ENCODE data around the gene LMBRD1.
"Not testable (repeated sequence)": the region's sequence is repeated elsewhere in the genome, so short reads cannot be mapped to it uniquely, and the experiment has no call there.

The LMBRD1 gene

GRCh38 chr6:69732640-69733039 is 64.2 kb downstream of the LMBRD1 start:
- DNase-seq (ENCODE audit: low spot score), result no peak

- DNase-seq (ENCODE audit: low spot score), result no peak
These were observed 64.8 kb downstream of the LMBRD1 start for GRCh38 chr6:69732045-69732444.

- DNase-seq (ENCODE audit: low spot score), result no peak
These were observed 66.8 kb downstream of the LMBRD1 start for GRCh38 chr6:69729870-69730449.

- no peak for DNase-seq (ENCODE audit: low spot score)
These were observed 74.1 kb downstream of the LMBRD1 start for GRCh38 chr6:69722683-69723082.

GRCh38 chr6:69719602-69720193 is 77.1 kb downstream of the LMBRD1 start:
- no peak for DNase-seq (ENCODE audit: low spot score)

GRCh38 chr6:69706724-69707123 is 90.1 kb downstream of the LMBRD1 start:
- DNase-seq (ENCODE audit: low spot score), result no peak

GRCh38 chr6:69705954-69706353 is 90.9 kb downstream of the LMBRD1 start:
- no peak for DNase-seq (ENCODE audit: low spot score)

GRCh38 chr6:69704916-69705315 is 91.9 kb downstream of the LMBRD1 start:
- no peak for DNase-seq (ENCODE audit: low spot score)

GRCh38 chr6:69699655-69700054 is 97.2 kb downstream of the LMBRD1 start:
- no peak for DNase-seq (ENCODE audit: low spot score)

GRCh38 chr6:69696273-69696672 is 100.5 kb downstream of the LMBRD1 start:
- no peak for DNase-seq (ENCODE audit: low spot score)

- DNase-seq (ENCODE audit: low spot score), result no peak
These were observed 103.0 kb downstream of the LMBRD1 start for GRCh38 chr6:69693762-69694161.

- DNase-seq (ENCODE audit: low spot score), result no peak
These were observed 105.8 kb downstream of the LMBRD1 start for GRCh38 chr6:69690986-69691385.

- no peak for DNase-seq (ENCODE audit: low spot score)
These were observed 116.5 kb downstream of the LMBRD1 start for GRCh38 chr6:69680302-69680701.

GRCh38 chr6:69673298-69673697 is 123.5 kb downstream of the LMBRD1 start:
- DNase-seq (ENCODE audit: low spot score), result no peak

- no peak for DNase-seq (ENCODE audit: low spot score)
These were observed 127.9 kb downstream of the LMBRD1 start for GRCh38 chr6:69668916-69669315.

- not testable (repeated sequence) for DNase-seq (ENCODE audit: low spot score)
These were observed 130.0 kb downstream of the LMBRD1 start for GRCh38 chr6:69666779-69667178.

- DNase-seq (ENCODE audit: low spot score), result no peak
These were observed 131.4 kb downstream of the LMBRD1 start for GRCh38 chr6:69665437-69665836.

- DNase-seq (ENCODE audit: low spot score), result no peak
These were observed 132.3 kb downstream of the LMBRD1 start for GRCh38 chr6:69664551-69664950.

- no peak for DNase-seq (ENCODE audit: low spot score)
These were observed 133.6 kb downstream of the LMBRD1 start for GRCh38 chr6:69663215-69663614.

- no peak for DNase-seq (ENCODE audit: low spot score)
These were observed 146.1 kb downstream of the LMBRD1 start for GRCh38 chr6:69650703-69651102.

- DNase-seq (ENCODE audit: low spot score), result no peak
These were observed 149.1 kb downstream of the LMBRD1 start for GRCh38 chr6:69647726-69648125.

- no peak for DNase-seq (ENCODE audit: low spot score)
These were observed 153.1 kb downstream of the LMBRD1 start for GRCh38 chr6:69643688-69644087.

GRCh38 chr6:69632932-69633331 is 163.9 kb downstream of the LMBRD1 start:
- DNase-seq (ENCODE audit: low spot score), result no peak

All from left forelimb (tissue), 1 donor.